CD4-positive, alpha-beta T cell (primary cell): ENCODE results near the gene TCF7L2. TPM values are rescaled to one million over a fixed set of nuclear protein-coding genes. Genes with fewer than 3 reads are reported as not detected.

ENCODE experiments used
- ATAC-seq: fragments of 200-7000 bp; cut with Tn5 transposase; one replicate; pipeline ENCODE4 v1.10.0; 2022; ENCODE audit warnings: mild to moderate bottlenecking; ENCODE audit not compliant: poor library complexity
- CTCF ChIA-PET: fragments of 350-600 bp; sonication (Branson Sonifier 250); formaldehyde crosslinking; loops from one replicate; lab custom pipeline; 2021; ENCODE audit warnings: antibody characterized with exemption, inconsistent platforms; lab: Charles Lee
- POLR2A ChIA-PET: fragments of 350-600 bp; sonication (Branson Sonifier 250); formaldehyde crosslinking; loops from one replicate; lab custom pipeline; 2021; ENCODE audit warnings: antibody characterized with exemption, inconsistent platforms; lab: Charles Lee
- DNase-seq, 14 experiments: peaks; one replicate each; pipeline ENCODE4 v3.0.0-alpha.2; 2013 to 2020; ENCODE audit warnings: mixed read lengths in 2 of 14
- H3K27ac ChIP-seq, 2 donors: one replicate each; pipeline versions ENCODE4 v1.5.1 to v1.7.0; 2013; ENCODE audit warnings: low read length in 2 of 2, low read depth in 1 of 2, mild to moderate bottlenecking in 1 of 2
- H3K27me3 ChIP-seq, 2 experiments: 1 replicate in 1 of 2; 2 replicates in 1 of 2; pipeline versions ENCODE4 v1.6.1 to v1.7.0; 2013; ENCODE audit warnings: low read length in 2 of 2, control low read depth in 1 of 2, mild to moderate bottlenecking in 1 of 2, moderate library complexity in 1 of 2; ENCODE audit not compliant: insufficient read depth in 2 of 2, control insufficient read depth in 1 of 2
- H3K36me3 ChIP-seq: one replicate; pipeline ENCODE4 v1.6.1; 2013; ENCODE audit warnings: low read length, control low read depth; ENCODE audit not compliant: insufficient read depth
- H3K4me1 ChIP-seq: one replicate; pipeline ENCODE4 v1.6.1; 2013; ENCODE audit warnings: low read length, control low read depth; ENCODE audit not compliant: insufficient read depth
- H3K4me3 ChIP-seq: one replicate; pipeline ENCODE4 v1.5.1; 2013; ENCODE audit warnings: mild to moderate bottlenecking, low read length, moderate library complexity
- H3K9me3 ChIP-seq, 2 experiments: 1 replicate in 1 of 2; 2 replicates in 1 of 2; pipeline versions ENCODE4 v1.6.1 to v1.7.0; 2013; ENCODE audit warnings: low read length in 2 of 2, mild to moderate bottlenecking in 2 of 2, control low read depth in 1 of 2, moderate library complexity in 1 of 2; ENCODE audit not compliant: control insufficient read depth in 1 of 2, insufficient read depth in 1 of 2
- H3K27ac Mint-ChIP-seq: one replicate; pipeline ENCODE4 v1.8.0; 2020; ENCODE audit warnings: mixed read lengths
- H3K27me3 Mint-ChIP-seq: one replicate; pipeline ENCODE4 v1.8.0; 2021; ENCODE audit warnings: mixed read lengths
- H3K36me3 Mint-ChIP-seq: one replicate; pipeline ENCODE4 v1.8.0; 2021; ENCODE audit warnings: low read depth, mixed read lengths
- H3K4me1 Mint-ChIP-seq: one replicate; pipeline ENCODE4 v1.8.0; 2021; ENCODE audit warnings: low read depth, mixed read lengths
- H3K4me3 Mint-ChIP-seq: one replicate; pipeline ENCODE4 v1.8.0; 2020; ENCODE audit warnings: mild to moderate bottlenecking, mixed read lengths
- H3K9me3 Mint-ChIP-seq: one replicate; pipeline ENCODE4 v1.8.0; 2020; ENCODE audit warnings: mixed read lengths
- intact Hi-C, 2 experiments: fragments of 100-400 bp; cut with DNase I in 1 of 2; cut with micrococcal nuclease in 1 of 2; formaldehyde crosslinking; loops; one replicate each; pipeline versions ENCODE4 v1.15.1 to v1.9.0; 2023 to 2025; cut with DNase I, micrococcal nuclease
- total RNA-seq, 174 experiments: library from RNA in 2 of 174; stranded (reverse) in 2 of 174; gene quantifications; one replicate each; pipeline ENCODE4 v1.2.3 and lab custom pipeline; 2021 to 2026
- TF ChIP-seq, protein P1 (sequence below): fragments of 200-600 bp; IDR thresholded peaks from one replicate; pipeline ENCODE4 v1.8.0; 2022; ENCODE audit warnings: antibody characterized with exemption, mild to moderate bottlenecking

Gene TCF7L2
- total RNA-seq, 2 experiments from 2014 or later: 4.2 to 4.4 TPM

DNA sequence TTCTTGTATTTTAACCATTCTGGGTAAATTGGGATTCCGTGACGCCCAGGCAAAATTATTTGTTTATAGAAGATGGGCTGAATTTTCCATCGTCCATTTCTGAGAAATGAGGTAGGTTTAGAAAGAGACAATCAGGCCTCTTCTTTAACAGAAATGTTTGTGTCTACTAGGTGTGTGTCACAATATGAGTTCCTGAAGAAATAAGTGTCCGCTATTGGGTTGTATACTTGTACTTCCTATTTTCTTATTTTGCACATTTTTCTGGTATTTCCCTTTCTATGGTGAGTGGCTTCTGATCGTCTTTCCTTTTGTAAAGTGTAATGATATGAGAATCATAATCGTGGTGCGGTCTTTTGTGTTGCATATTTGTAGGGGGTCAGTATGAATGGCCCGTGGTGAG lies 83.9 kb downstream of the TCF7L2 start:
- ATAC-seq (no peak), DNase-seq (no peak)
- H3K4me3 ChIP-seq: no peak overlapping the region
- Mint-ChIP-seq H3K9me3 (no peaks in the 10 kb centered on the region), H3K4me1 (no peaks in the 10 kb centered on the region), H3K4me3 (no peak overlapping the region), H3K27me3 (no peaks in the 10 kb centered on the region), H3K27ac (no peak overlapping the region), H3K36me3 (no peaks in the 10 kb centered on the region)
- no peaks in the 10 kb centered on the region for H3K36me3 ChIP-seq
- no peaks in the 10 kb centered on the region for H3K4me1 ChIP-seq
- ChIA-PET POLR2A (no interaction called here), CTCF (no interaction called here)
- no peak overlapping the region for H3K27ac ChIP-seq
- TF ChIP-seq, protein P1, sequence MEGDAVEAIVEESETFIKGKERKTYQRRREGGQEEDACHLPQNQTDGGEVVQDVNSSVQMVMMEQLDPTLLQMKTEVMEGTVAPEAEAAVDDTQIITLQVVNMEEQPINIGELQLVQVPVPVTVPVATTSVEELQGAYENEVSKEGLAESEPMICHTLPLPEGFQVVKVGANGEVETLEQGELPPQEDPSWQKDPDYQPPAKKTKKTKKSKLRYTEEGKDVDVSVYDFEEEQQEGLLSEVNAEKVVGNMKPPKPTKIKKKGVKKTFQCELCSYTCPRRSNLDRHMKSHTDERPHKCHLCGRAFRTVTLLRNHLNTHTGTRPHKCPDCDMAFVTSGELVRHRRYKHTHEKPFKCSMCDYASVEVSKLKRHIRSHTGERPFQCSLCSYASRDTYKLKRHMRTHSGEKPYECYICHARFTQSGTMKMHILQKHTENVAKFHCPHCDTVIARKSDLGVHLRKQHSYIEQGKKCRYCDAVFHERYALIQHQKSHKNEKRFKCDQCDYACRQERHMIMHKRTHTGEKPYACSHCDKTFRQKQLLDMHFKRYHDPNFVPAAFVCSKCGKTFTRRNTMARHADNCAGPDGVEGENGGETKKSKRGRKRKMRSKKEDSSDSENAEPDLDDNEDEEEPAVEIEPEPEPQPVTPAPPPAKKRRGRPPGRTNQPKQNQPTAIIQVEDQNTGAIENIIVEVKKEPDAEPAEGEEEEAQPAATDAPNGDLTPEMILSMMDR: no peak
- H3K9me3 ChIP-seq: peaks cover 0 to 4% of the 10 kb centered on the region in 2 experiments
- H3K27me3 ChIP-seq: no peaks in the 10 kb centered on the region
- intact Hi-C loops: no loop called here

DNA sequence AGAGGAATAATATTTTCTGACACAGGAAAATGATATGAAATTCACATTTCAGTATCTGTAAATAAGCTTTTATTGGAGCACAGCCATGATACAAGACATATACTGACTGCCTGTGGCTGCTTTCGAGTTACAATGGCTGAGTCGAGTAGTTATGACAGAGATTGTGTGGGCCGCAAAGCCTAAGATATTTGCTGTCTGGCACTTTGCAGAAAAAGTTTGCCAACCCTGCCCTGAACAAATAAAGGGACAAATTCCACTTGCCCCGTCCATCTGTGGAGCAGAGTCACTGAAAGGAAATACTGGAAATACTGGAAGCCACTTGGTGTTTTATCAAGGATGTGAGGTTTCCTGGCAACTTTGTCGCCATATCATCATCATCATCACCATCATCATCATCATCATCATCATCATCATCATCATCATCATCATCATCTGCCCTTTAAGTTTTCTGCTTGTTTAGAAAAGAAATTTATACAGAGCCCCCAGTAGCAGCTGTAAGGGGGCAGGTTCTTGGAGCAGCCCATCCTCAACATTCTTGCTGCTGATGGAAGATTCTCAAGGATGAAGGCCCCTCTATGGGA lies 85.8 kb downstream of the TCF7L2 start:
- no peaks in the 10 kb centered on the region for H3K36me3 Mint-ChIP-seq

DNA sequence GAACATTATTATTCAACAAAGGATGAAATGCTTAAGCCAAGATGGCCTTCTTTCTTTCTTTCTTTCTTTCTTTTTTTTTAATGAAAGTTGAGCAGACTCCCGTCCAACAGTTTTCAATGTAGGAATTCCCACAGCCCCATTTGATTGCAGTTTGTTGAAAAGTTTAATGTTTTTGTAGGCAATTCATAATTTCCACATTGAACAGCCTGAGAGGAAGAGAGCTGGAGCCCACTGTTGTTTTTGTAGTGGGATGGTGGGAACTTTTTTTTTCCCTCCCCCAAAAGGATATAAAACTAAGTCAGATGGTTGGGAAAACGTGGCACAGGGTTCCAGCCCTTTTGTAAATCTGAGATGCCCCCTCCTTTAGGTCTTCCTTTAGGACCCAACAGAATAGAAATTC lies 86.6 kb downstream of the TCF7L2 start:
- H3K4me1 Mint-ChIP-seq: no peaks in the 10 kb centered on the region
- Histone ChIP-seq H3K27ac (no peak overlapping the region), H3K36me3 (no peaks in the 10 kb centered on the region), H3K27me3 (peaks cover 0 to 5% of the 10 kb centered on the region in 2 experiments), H3K4me1 (no peaks in the 10 kb centered on the region), H3K9me3 (no peaks in the 10 kb centered on the region), H3K4me3 (no peak overlapping the region)
- no peaks in the 10 kb centered on the region for H3K9me3 Mint-ChIP-seq
- H3K27me3 Mint-ChIP-seq: no peaks in the 10 kb centered on the region
- CTCF ChIA-PET: no interaction called here
- ATAC-seq: no peak
- H3K36me3 Mint-ChIP-seq: no peaks in the 10 kb centered on the region
- DNase-seq: no peak
- intact Hi-C loops: no loop called here
- no peak overlapping the region for H3K27ac Mint-ChIP-seq
- no peak overlapping the region for H3K4me3 Mint-ChIP-seq
- TF ChIP-seq, protein P1: no peak
- POLR2A ChIA-PET: interaction anchor here (0.6 kb wide), 1 partner anchor 12 kb away, joined by 4 read pairs; no protein-coding TSS in a partner anchor

More for the DNA sequence above, 85.8 kb downstream of the TCF7L2 start:
- no peaks in the 10 kb centered on the region for H3K4me1 Mint-ChIP-seq
- no peak overlapping the region for H3K27ac Mint-ChIP-seq
- Histone ChIP-seq H3K4me1 (no peaks in the 10 kb centered on the region), H3K36me3 (no peaks in the 10 kb centered on the region), H3K27me3 (no peaks in the 10 kb centered on the region), H3K27ac (no peak overlapping the region), H3K9me3 (no peaks in the 10 kb centered on the region), H3K4me3 (no peak overlapping the region)
- DNase-seq (no peak), ATAC-seq (no peak)
- H3K27me3 Mint-ChIP-seq: no peaks in the 10 kb centered on the region
- no peaks in the 10 kb centered on the region for H3K9me3 Mint-ChIP-seq
- intact Hi-C loops: no loop called here
- ChIA-PET POLR2A (no interaction called here), CTCF (no interaction called here)
- TF ChIP-seq, protein P1: no peak
- H3K4me3 Mint-ChIP-seq: no peak overlapping the region
